ENCODE data around the gene KCNH3. TPM values are rescaled to one million over a fixed set of nuclear protein-coding genes. Genes with fewer than 3 reads are reported as not detected.

KCNH3 gene
- total and polyA plus RNA-seq, 2 of the 13 experiments (the other 11 are each of a cell fraction or from before 2014, with no cell fraction given): 0.01 to 0.07 TPM

DNA sequence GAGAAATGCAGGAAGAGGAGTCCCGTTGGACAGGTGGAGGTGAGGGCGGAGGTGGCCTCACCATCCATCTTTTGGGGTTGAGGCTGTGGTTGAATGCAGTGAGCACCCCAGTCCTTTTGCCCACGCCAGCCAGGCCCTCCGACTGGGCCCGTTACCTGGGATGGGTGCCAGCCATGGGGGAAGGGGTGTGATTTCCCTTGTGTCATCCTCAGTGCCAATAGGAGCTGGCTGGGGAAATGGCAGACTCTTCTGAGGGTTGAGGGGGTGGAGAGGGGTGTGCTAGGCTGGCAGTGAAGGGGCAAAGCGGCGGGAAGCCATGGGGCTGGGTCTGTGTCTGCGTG lies 9.6 kb downstream of the KCNH3 start (continued):
- TF ChIP-seq, protein P1, sequence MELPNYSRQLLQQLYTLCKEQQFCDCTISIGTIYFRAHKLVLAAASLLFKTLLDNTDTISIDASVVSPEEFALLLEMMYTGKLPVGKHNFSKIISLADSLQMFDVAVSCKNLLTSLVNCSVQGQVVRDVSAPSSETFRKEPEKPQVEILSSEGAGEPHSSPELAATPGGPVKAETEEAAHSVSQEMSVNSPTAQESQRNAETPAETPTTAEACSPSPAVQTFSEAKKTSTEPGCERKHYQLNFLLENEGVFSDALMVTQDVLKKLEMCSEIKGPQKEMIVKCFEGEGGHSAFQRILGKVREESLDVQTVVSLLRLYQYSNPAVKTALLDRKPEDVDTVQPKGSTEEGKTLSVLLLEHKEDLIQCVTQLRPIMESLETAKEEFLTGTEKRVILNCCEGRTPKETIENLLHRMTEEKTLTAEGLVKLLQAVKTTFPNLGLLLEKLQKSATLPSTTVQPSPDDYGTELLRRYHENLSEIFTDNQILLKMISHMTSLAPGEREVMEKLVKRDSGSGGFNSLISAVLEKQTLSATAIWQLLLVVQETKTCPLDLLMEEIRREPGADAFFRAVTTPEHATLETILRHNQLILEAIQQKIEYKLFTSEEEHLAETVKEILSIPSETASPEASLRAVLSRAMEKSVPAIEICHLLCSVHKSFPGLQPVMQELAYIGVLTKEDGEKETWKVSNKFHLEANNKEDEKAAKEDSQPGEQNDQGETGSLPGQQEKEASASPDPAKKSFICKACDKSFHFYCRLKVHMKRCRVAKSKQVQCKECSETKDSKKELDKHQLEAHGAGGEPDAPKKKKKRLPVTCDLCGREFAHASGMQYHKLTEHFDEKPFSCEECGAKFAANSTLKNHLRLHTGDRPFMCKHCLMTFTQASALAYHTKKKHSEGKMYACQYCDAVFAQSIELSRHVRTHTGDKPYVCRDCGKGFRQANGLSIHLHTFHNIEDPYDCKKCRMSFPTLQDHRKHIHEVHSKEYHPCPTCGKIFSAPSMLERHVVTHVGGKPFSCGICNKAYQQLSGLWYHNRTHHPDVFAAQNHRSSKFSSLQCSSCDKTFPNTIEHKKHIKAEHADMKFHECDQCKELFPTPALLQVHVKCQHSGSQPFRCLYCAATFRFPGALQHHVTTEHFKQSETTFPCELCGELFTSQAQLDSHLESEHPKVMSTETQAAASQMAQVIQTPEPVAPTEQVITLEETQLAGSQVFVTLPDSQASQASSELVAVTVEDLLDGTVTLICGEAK (IDR thresholded peaks at IDR 0.05): no peak
- TF ChIP-seq, protein P1 (CRISPR knock-in tag; IDR thresholded peaks at IDR 0.05): no peak
- no peak for TF ChIP-seq ZNF33B (CRISPR knock-in tag; IDR thresholded peaks at IDR 0.05)
- TF ChIP-seq ZNF232 (CRISPR knock-in tag; IDR thresholded peaks at IDR 0.05; ENCODE audit: borderline replicate concordance): no peak
- TF ChIP-seq IKZF1 (IDR thresholded peaks at IDR 0.05): no peak
- TF ChIP-seq, protein P2, sequence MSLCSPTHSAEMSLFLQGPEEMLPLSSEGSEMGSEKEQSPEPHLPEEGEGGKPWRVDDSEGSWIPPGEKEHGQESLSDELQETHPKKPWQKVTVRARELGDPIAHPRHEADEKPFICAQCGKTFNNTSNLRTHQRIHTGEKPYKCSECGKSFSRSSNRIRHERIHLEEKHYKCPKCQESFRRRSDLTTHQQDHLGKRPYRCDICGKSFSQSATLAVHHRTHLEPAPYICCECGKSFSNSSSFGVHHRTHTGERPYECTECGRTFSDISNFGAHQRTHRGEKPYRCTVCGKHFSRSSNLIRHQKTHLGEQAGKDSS (CRISPR knock-in tag; IDR thresholded peaks at IDR 0.05; ENCODE audit: borderline replicate concordance, low read depth): no peak
- no peak for TF ChIP-seq PHF20 (CRISPR knock-in tag; IDR thresholded peaks at IDR 0.05)

Measured in HepG2 (cell line).